Mucosa of stomach (tissue), 1 donor: Measurements from ENCODE around the gene PTRH1.
A peak's percentile ranks its signal among the peaks of the same experiment; 100 is the strongest.

Source experiments
- H3K27me3 ChIP-seq: one replicate; pipeline ENCODE4 v1.7.0; 2013; ENCODE audit warnings: mild to moderate bottlenecking, low read length; ENCODE audit not compliant: control insufficient read depth, insufficient read depth
- H3K36me3 ChIP-seq: one replicate; pipeline ENCODE4 v1.7.0; 2013; ENCODE audit warnings: low read length; ENCODE audit not compliant: control insufficient read depth, insufficient read depth
- H3K4me1 ChIP-seq: one replicate; pipeline ENCODE4 v1.7.0; 2013; ENCODE audit warnings: mild to moderate bottlenecking, low read length; ENCODE audit not compliant: control insufficient read depth, insufficient read depth
- H3K4me3 ChIP-seq: one replicate; pipeline ENCODE4 v1.7.0; 2013; ENCODE audit warnings: low read length
- H3K9ac ChIP-seq: one replicate; pipeline ENCODE4 v1.7.0; 2013; ENCODE audit warnings: mild to moderate bottlenecking, low read length, moderate library complexity
- H3K9me3 ChIP-seq: one replicate; pipeline ENCODE4 v1.7.0; 2013; ENCODE audit warnings: mild to moderate bottlenecking, low read length, moderate library complexity; ENCODE audit not compliant: control insufficient read depth
- donor health status: Pancreatic carcinoma.

Gene PTRH1

DNA sequence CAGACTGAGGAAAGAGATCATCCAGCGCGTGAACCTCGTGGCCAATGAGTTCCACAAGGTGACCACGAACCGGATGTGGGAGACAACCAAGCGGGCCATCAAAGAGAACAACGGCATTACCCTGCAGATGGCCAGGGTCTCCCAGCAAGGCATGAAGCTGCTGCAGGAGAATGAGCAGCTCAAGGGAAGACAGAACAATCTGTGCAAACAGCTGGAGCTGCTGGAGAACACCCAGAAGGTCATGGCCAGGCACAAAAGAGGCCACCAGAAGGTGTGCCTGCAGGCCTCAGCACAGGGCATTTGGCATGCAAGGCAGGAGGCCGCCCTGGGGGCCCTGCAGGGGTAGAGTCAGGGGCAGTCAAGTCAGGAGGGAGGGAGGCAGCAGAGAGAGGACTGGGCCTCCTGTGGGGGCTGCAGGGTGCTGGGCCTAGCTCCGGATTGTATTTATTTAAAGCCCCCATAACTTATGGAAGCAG lies 4.2 kb downstream of the PTRH1 start:
- H3K36me3 ChIP-seq = no peaks in the 10 kb centered on the region
- H3K9me3 ChIP-seq = no peaks in the 10 kb centered on the region
- no peak overlapping the region for H3K9ac ChIP-seq
- H3K4me1 ChIP-seq = peaks cover 15% of the 10 kb centered on the region
- no peak overlapping the region for H3K4me3 ChIP-seq
- H3K27me3 ChIP-seq = no peaks in the 10 kb centered on the region

GRCh38 chr9:127710204-127710783 lies 5.2 kb downstream of the PTRH1 start:
- Histone ChIP-seq H3K4me1 (peaks cover 10% of the 10 kb centered on the region), H3K9ac (no peak overlapping the region), H3K4me3 (no peak overlapping the region), H3K36me3 (no peaks in the 10 kb centered on the region), H3K27me3 (no peaks in the 10 kb centered on the region), H3K9me3 (no peaks in the 10 kb centered on the region)

DNA sequence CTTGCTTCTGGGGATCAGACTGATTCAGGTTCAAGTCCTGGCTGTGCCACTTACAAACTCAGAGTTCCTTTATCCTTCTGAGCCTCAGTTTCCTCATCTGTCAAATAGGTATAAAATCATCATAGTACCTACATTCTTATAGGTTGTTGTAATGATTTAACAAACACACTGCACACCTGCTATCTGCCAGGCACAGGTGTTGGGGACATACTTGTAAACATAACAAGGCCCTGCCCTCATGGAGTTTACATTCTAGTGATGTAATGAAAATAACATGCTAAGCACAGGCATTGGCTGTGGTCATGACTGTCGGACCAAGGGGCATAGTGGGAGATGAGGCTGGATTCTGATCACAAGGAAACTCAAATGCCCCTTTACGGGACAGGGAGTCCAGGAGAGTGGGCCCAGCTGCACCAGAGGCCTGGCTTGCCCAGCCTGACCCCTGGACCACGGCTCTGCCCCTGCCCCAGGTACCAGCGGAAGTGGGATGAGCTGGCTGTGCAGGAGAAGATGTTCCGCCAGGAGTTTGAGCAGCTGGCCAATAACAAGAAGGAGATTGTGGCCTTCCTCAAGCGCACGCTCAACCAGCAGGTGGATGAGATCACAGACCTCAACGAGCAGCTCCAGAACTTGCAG lies 6.4 kb downstream of the PTRH1 start:
- H3K36me3 ChIP-seq = no peaks in the 10 kb centered on the region
- H3K4me1 ChIP-seq = peaks cover 10% of the 10 kb centered on the region
- no peak overlapping the region for H3K4me3 ChIP-seq
- no peaks in the 10 kb centered on the region for H3K27me3 ChIP-seq
- H3K9ac ChIP-seq = no peak overlapping the region
- H3K9me3 ChIP-seq = no peaks in the 10 kb centered on the region

GRCh38 chr9:127707766-127708165 lies 7.7 kb downstream of the PTRH1 start:
- Histone ChIP-seq H3K9me3 (no peaks in the 10 kb centered on the region), H3K4me1 (peaks cover 10% of the 10 kb centered on the region), H3K27me3 (no peaks in the 10 kb centered on the region), H3K36me3 (no peaks in the 10 kb centered on the region), H3K4me3 (no peak overlapping the region), H3K9ac (no peak overlapping the region)

DNA sequence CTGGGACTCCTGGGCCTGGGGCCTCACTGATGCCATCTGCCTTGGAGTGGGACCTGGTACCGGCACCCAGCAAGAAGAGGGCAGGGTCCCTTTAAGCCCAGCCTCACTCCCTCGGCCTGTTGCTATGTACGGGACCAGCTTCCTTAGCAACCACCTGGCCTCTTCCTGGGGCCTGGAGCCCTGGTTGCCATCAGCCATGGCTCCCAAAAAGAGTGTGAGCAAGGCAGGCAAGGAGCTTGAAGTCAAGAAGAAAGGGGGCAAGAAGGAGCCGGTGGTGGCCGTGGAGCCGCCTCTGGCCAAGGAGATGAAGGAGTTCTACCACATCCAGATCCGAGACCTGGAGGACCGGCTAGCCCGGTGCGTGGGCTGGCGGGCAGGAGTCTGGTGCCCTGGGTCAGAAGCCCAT lies 8.6 kb downstream of the PTRH1 start, which contains the start of gene CFAP157:
CFAP157 (plus strand) TSS at position 153 of the 406 bp plus-strand sequence; CDS start at position 197, 44 bp downstream.
- Histone ChIP-seq H3K36me3 (no peaks in the 10 kb centered on the region), H3K9me3 (no peaks in the 10 kb centered on the region), H3K27me3 (no peaks in the 10 kb centered on the region), H3K4me3 (no peak within 1 kb of the TSS), H3K9ac (no peak within 1 kb of the TSS), H3K4me1 (peaks cover 10% of the 10 kb centered on the region)

DNA sequence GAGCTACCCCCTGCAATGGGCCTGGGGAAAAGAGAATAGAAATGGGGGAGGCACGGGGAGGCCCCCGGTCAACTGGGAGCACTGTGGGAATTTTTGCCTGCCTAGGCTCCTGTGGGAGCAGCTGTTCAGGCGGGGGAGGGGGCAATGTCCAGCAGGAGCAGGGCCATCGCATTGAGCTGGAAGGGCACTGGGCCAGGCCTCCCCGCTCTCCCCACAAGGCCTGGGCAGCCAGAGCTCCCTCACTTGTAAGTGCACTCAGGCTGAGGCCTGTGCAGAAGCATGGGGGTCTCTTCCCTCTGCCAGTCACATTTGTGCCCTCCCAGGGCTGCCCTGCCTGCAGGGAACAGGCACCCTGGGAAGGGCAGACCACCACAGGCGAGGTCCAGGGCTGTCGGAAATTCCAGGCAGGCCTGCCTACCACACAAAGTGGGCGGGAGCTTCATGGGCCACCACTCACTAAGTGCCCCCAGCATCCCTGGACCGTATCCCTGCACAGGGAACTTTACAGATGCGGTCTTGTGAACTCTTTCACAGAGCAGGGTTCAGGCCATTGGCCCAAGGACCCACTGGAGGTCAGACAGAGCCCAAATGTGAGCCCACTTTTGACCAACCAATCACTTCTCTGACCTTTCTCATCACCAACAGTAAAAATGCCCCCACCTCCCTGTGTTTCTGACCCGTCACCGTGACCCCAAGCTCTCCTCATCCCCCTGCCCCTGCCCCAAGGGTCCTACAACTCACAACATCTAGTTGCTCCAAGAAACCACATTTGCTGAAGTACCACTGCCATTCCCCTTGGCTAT lies 9.7 kb downstream of the PTRH1 start:
- Histone ChIP-seq H3K27me3 (no peaks in the 10 kb centered on the region), H3K4me1 (peaks cover 10% of the 10 kb centered on the region), H3K36me3 (no peaks in the 10 kb centered on the region), H3K9ac (no peak overlapping the region), H3K4me3 (no peak overlapping the region), H3K9me3 (no peaks in the 10 kb centered on the region)

DNA sequence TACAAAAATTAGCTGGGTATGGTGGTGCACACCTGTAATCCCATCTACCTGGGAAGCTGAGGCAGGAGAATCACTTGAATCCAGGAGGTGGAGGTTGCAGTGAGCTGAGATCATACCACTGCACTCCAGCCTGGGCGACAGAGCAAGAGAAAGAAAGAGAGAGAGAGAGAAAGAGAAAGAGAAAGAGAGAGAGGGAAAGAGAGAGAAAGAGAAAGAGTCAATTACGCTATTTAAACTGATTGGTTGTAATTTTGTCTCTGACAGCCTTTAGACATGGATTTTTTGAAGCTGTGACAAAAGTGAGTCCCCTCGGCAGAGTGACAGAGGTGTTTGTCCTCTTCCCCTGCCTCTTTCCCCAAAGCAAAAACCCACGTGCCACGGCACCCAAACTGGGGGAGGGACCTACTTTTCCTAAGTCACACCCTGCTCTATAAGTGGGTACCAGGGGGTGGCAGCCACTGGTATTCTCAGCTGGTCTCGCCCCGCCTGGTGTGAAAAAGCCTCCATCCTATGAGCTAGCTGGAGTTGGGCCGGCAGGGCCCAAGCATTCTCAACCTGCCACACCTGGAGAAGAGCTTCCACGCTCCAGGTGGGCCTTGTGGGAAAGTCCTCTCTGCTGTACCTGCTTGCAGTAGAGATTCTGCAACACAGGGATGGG lies 12.0 kb downstream of the PTRH1 start:
- Histone ChIP-seq H3K9ac (no peak overlapping the region), H3K36me3 (no peaks in the 10 kb centered on the region), H3K4me1 (peaks cover 15% of the 10 kb centered on the region), H3K4me3 (no peak overlapping the region), H3K9me3 (no peaks in the 10 kb centered on the region), H3K27me3 (no peaks in the 10 kb centered on the region)

GRCh38 chr9:127700594-127701255 lies 14.7 kb downstream of the PTRH1 start:
- no peaks in the 10 kb centered on the region for H3K9me3 ChIP-seq
- H3K27me3 ChIP-seq = no peaks in the 10 kb centered on the region
- H3K9ac ChIP-seq = no peak overlapping the region
- no peaks in the 10 kb centered on the region for H3K36me3 ChIP-seq
- peaks cover 5% of the 10 kb centered on the region for H3K4me1 ChIP-seq
- H3K4me3 ChIP-seq = no peak overlapping the region

DNA sequence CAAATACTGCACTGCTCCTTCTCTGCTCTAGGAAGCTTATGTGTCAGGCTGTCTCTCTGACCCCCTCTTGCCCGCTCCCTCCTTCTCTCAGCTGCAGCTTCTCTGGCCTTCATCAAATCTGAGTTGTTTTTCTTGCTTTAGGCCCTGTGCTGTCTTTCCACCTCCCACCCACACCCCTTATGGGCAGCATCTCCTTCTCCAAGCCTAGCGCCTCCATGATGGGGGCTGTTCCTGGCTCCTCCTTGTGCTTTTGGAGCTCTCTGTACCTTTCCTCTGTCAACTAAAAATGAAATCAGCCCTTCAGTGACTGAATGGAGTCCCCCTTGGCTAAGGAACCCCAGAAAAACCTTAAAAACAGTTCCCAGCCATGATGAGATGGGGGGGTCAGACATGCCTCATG lies 15.3 kb downstream of the PTRH1 start:
- H3K27me3 ChIP-seq = no peaks in the 10 kb centered on the region
- H3K4me3 ChIP-seq = no peak overlapping the region
- H3K9ac ChIP-seq = no peak overlapping the region
- no peaks in the 10 kb centered on the region for H3K9me3 ChIP-seq
- H3K4me1 ChIP-seq = peaks cover 5% of the 10 kb centered on the region
- H3K36me3 ChIP-seq = no peaks in the 10 kb centered on the region

GRCh38 chr9:127698985-127699670 lies 16.3 kb downstream of the PTRH1 start:
- H3K4me3 ChIP-seq = peak overlapping the region; percentile 32
- H3K9ac ChIP-seq = no peak overlapping the region
- no peaks in the 10 kb centered on the region for H3K9me3 ChIP-seq
- no peaks in the 10 kb centered on the region for H3K27me3 ChIP-seq
- H3K4me1 ChIP-seq = peaks cover 5% of the 10 kb centered on the region
- no peaks in the 10 kb centered on the region for H3K36me3 ChIP-seq

DNA sequence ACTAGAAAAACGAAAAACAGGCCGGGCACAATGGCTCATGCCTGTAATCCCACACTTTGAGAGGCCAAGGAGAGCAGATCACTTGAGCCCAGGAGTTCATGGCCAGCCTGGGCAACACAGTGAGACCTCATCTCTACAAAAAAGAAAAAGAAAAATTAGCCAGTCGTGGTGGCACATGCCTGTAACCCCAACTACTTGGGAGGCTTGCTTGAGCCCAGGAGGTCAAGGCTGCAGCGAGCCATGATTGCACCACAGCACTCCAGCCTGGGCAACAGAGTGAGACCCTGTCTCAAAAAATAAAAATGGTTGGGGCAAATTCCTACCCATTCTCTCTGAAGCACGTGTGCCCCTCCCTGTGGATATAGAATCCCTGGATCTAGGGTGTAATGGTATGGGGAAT lies 17.1 kb downstream of the PTRH1 start:
- Histone ChIP-seq H3K4me3 (no peak overlapping the region), H3K4me1 (peaks cover 5% of the 10 kb centered on the region), H3K27me3 (no peaks in the 10 kb centered on the region), H3K9me3 (no peaks in the 10 kb centered on the region), H3K9ac (no peak overlapping the region), H3K36me3 (no peaks in the 10 kb centered on the region)
